Fibroblast of lung (primary cell): ENCODE data around the gene CARS1.

Experiments
- EZH2 ChIP-seq: IDR thresholded peaks from 2 replicates; pipeline ENCODE4 v1.5.1; 2012; ENCODE audit warnings: low read length, control low read depth, mild to moderate bottlenecking; ENCODE audit errors: missing control alignments
- TF ChIP-seq, protein P1 (sequence below), 2 donors: IDR thresholded peaks in 1 of 2; conservative IDR thresholded peaks in 1 of 2; 1 replicate in 1 of 2; 2 replicates in 1 of 2; pipeline ENCODE4 v1.5.1; 2011 to 2012; ENCODE audit warnings: low read length in 2 of 2, control low read depth in 1 of 2, inconsistent platforms in 1 of 2, low read depth in 1 of 2, mild to moderate bottlenecking in 1 of 2

DNA sequence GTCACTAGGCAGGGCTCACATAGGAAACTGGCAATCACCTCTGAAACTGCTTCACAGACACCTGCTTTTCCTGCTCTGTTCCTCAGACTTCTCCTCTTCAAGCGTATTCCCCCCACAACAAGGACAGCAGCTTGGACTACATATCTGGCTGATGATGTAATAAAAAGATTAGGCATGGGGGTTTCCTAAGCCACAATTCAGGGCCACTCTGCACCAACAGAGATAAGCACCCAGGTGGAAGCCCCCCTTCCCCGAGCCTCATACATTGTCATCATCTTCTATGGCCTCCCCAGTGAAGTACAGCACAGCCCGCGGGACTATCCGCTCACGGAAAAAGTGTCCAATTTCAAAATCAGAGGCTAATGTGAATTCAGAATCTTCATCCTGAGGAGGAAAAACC is 103.0 kb downstream of the CARS1 start:
- TF ChIP-seq, protein P1, sequence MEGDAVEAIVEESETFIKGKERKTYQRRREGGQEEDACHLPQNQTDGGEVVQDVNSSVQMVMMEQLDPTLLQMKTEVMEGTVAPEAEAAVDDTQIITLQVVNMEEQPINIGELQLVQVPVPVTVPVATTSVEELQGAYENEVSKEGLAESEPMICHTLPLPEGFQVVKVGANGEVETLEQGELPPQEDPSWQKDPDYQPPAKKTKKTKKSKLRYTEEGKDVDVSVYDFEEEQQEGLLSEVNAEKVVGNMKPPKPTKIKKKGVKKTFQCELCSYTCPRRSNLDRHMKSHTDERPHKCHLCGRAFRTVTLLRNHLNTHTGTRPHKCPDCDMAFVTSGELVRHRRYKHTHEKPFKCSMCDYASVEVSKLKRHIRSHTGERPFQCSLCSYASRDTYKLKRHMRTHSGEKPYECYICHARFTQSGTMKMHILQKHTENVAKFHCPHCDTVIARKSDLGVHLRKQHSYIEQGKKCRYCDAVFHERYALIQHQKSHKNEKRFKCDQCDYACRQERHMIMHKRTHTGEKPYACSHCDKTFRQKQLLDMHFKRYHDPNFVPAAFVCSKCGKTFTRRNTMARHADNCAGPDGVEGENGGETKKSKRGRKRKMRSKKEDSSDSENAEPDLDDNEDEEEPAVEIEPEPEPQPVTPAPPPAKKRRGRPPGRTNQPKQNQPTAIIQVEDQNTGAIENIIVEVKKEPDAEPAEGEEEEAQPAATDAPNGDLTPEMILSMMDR (conservative IDR thresholded peaks at IDR 0.05 in 1 of 2, IDR thresholded peaks at IDR 0.05 in 1 of 2; ENCODE audit: low read depth in 1 of 2, low read length in 2 of 2), result no peak
- no peak for TF ChIP-seq EZH2
